ENCODE data around the gene TBC1D22A. TPM values are rescaled to one million over a fixed set of nuclear protein-coding genes. Genes with fewer than 3 reads are reported as not detected.

Gene TBC1D22A
- total and polyA plus RNA-seq, 10 of the 15 experiments (the other 5 are each of a cell fraction or from before 2014, with no cell fraction given) = 0.63 to 44.7 (median 27.4) TPM

DNA sequence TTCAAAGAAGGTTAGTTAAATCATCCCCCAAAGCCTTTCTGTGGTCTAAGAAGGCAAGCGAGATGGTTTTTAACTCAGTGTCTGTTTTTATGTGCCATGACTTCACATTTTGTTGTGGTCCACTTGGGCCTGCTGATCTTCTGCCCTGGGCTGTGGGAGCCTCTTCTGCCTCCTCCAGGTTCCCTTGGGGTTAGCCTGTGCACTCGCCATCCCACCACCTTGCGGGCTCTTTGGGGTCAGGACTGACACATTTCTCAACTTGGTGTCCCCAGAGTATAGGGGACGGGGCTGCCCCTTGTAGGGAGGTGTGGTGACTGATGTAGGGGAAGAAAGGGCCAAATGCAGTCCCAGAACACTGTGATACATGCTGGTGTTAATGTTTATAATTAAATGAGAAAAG lies 207.0 kb downstream of the TBC1D22A start (continued):
- TF ChIP-seq, protein P1, sequence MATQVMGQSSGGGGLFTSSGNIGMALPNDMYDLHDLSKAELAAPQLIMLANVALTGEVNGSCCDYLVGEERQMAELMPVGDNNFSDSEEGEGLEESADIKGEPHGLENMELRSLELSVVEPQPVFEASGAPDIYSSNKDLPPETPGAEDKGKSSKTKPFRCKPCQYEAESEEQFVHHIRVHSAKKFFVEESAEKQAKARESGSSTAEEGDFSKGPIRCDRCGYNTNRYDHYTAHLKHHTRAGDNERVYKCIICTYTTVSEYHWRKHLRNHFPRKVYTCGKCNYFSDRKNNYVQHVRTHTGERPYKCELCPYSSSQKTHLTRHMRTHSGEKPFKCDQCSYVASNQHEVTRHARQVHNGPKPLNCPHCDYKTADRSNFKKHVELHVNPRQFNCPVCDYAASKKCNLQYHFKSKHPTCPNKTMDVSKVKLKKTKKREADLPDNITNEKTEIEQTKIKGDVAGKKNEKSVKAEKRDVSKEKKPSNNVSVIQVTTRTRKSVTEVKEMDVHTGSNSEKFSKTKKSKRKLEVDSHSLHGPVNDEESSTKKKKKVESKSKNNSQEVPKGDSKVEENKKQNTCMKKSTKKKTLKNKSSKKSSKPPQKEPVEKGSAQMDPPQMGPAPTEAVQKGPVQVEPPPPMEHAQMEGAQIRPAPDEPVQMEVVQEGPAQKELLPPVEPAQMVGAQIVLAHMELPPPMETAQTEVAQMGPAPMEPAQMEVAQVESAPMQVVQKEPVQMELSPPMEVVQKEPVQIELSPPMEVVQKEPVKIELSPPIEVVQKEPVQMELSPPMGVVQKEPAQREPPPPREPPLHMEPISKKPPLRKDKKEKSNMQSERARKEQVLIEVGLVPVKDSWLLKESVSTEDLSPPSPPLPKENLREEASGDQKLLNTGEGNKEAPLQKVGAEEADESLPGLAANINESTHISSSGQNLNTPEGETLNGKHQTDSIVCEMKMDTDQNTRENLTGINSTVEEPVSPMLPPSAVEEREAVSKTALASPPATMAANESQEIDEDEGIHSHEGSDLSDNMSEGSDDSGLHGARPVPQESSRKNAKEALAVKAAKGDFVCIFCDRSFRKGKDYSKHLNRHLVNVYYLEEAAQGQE (IDR thresholded peaks at IDR 0.05; ENCODE audit: low read depth, low read length) = no peak
- TF ChIP-seq NFYA (IDR thresholded peaks at IDR 0.05; ENCODE audit: borderline replicate concordance, low read depth, low read length) = no peak
- peak; percentile 97 for TF ChIP-seq BCL11A (IDR thresholded peaks at IDR 0.05; ENCODE audit: low read depth, low read length)
- TF ChIP-seq ZBED1 (IDR thresholded peaks at IDR 0.05; ENCODE audit: borderline replicate concordance) = peak; percentile 65; the same call in 1 of the 2 replicates
- peak; percentile 92 for TF ChIP-seq NBN (IDR thresholded peaks at IDR 0.05)
- no peak for TF ChIP-seq SMAD5 (IDR thresholded peaks at IDR 0.05; ENCODE audit: low read depth)
- no peak for TF ChIP-seq KLF5 (IDR thresholded peaks at IDR 0.05; ENCODE audit: partially characterized antibody)
- TF ChIP-seq, protein P2, sequence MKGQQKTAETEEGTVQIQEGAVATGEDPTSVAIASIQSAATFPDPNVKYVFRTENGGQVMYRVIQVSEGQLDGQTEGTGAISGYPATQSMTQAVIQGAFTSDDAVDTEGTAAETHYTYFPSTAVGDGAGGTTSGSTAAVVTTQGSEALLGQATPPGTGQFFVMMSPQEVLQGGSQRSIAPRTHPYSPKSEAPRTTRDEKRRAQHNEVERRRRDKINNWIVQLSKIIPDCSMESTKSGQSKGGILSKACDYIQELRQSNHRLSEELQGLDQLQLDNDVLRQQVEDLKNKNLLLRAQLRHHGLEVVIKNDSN (IDR thresholded peaks at IDR 0.05; ENCODE audit: borderline replicate concordance, extremely low read length, insufficient read depth, low read depth, low read length) = no peak
- no peak for TF ChIP-seq MYC (IDR thresholded peaks at IDR 0.05; ENCODE audit: insufficient read depth, insufficient read length, insufficient replicate concordance, low read length, severe bottlenecking)
- no peak for TF ChIP-seq BRCA1 (IDR thresholded peaks at IDR 0.05; ENCODE audit: low read depth, low read length)
- TF ChIP-seq ZNF622 (IDR thresholded peaks at IDR 0.05) = no peak
- 0 out of 2 replicates have a peak, but pooled peaks have one; percentile 80 for TF ChIP-seq YBX1 (IDR thresholded peaks at IDR 0.05)
- no peak for TF ChIP-seq HDAC2 (IDR thresholded peaks at IDR 0.05)
- TF ChIP-seq STAT1 (conservative IDR thresholded peaks at IDR 0.05) = no peak
- TF ChIP-seq JUNB (IDR thresholded peaks at IDR 0.05) = peak; percentile 93
- no peak for TF ChIP-seq RAD51 (IDR thresholded peaks at IDR 0.05)
- no peak for TF ChIP-seq SMAD1 (IDR thresholded peaks at IDR 0.05; ENCODE audit: low read depth, partially characterized antibody)
- TF ChIP-seq, protein P3, sequence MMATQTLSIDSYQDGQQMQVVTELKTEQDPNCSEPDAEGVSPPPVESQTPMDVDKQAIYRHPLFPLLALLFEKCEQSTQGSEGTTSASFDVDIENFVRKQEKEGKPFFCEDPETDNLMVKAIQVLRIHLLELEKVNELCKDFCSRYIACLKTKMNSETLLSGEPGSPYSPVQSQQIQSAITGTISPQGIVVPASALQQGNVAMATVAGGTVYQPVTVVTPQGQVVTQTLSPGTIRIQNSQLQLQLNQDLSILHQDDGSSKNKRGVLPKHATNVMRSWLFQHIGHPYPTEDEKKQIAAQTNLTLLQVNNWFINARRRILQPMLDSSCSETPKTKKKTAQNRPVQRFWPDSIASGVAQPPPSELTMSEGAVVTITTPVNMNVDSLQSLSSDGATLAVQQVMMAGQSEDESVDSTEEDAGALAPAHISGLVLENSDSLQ (IDR thresholded peaks at IDR 0.05) = no peak
- peak; percentile 81; the same call in 1 of the 2 replicates for TF ChIP-seq RB1 (IDR thresholded peaks at IDR 0.05; ENCODE audit: borderline replicate concordance)
- no peak for TF ChIP-seq ZZZ3 (IDR thresholded peaks at IDR 0.05; ENCODE audit: control insufficient read depth, insufficient read length, low read depth)
- TF ChIP-seq ZNF217 (IDR thresholded peaks at IDR 0.05) = 0 out of 2 replicates have a peak, but pooled peaks have one; percentile 32
- TF ChIP-seq, protein P4, sequence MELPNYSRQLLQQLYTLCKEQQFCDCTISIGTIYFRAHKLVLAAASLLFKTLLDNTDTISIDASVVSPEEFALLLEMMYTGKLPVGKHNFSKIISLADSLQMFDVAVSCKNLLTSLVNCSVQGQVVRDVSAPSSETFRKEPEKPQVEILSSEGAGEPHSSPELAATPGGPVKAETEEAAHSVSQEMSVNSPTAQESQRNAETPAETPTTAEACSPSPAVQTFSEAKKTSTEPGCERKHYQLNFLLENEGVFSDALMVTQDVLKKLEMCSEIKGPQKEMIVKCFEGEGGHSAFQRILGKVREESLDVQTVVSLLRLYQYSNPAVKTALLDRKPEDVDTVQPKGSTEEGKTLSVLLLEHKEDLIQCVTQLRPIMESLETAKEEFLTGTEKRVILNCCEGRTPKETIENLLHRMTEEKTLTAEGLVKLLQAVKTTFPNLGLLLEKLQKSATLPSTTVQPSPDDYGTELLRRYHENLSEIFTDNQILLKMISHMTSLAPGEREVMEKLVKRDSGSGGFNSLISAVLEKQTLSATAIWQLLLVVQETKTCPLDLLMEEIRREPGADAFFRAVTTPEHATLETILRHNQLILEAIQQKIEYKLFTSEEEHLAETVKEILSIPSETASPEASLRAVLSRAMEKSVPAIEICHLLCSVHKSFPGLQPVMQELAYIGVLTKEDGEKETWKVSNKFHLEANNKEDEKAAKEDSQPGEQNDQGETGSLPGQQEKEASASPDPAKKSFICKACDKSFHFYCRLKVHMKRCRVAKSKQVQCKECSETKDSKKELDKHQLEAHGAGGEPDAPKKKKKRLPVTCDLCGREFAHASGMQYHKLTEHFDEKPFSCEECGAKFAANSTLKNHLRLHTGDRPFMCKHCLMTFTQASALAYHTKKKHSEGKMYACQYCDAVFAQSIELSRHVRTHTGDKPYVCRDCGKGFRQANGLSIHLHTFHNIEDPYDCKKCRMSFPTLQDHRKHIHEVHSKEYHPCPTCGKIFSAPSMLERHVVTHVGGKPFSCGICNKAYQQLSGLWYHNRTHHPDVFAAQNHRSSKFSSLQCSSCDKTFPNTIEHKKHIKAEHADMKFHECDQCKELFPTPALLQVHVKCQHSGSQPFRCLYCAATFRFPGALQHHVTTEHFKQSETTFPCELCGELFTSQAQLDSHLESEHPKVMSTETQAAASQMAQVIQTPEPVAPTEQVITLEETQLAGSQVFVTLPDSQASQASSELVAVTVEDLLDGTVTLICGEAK (IDR thresholded peaks at IDR 0.05; ENCODE audit: borderline replicate concordance) = no peak
- peak; percentile 20; the same call in 1 of the 2 replicates for TF ChIP-seq CREB1 (IDR thresholded peaks at IDR 0.05; ENCODE audit: low read depth)

Data from GM12878 (cell line).